GM12872 (cell line): ENCODE measurements around the gene AP3M1.

Experiments
- TF ChIP-seq, protein P1 (sequence below): IDR thresholded peaks from 3 replicates; pipeline ENCODE4 v1.5.1; 2011; ENCODE audit warnings: low read depth, mild to moderate bottlenecking, low read length, moderate library complexity; ENCODE audit not compliant: insufficient read depth

The AP3M1 gene

GRCh38 chr10:74150204-74150989 lies at the start of gene AP3M1:
Gene AP3M1 (minus strand): TSS chr10:74150828. CDS start chr10:74138379, 12,449 bp downstream.
- TF ChIP-seq, protein P1, sequence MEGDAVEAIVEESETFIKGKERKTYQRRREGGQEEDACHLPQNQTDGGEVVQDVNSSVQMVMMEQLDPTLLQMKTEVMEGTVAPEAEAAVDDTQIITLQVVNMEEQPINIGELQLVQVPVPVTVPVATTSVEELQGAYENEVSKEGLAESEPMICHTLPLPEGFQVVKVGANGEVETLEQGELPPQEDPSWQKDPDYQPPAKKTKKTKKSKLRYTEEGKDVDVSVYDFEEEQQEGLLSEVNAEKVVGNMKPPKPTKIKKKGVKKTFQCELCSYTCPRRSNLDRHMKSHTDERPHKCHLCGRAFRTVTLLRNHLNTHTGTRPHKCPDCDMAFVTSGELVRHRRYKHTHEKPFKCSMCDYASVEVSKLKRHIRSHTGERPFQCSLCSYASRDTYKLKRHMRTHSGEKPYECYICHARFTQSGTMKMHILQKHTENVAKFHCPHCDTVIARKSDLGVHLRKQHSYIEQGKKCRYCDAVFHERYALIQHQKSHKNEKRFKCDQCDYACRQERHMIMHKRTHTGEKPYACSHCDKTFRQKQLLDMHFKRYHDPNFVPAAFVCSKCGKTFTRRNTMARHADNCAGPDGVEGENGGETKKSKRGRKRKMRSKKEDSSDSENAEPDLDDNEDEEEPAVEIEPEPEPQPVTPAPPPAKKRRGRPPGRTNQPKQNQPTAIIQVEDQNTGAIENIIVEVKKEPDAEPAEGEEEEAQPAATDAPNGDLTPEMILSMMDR, result no peak

- TF ChIP-seq, protein P1, result no peak
These were observed 48.7 kb upstream of the AP3M1 start for GRCh38 chr10:74199315-74199714.

GRCh38 chr10:74194999-74195398 lies 44.4 kb upstream of the AP3M1 start:
- TF ChIP-seq, protein P1, result no peak

DNA sequence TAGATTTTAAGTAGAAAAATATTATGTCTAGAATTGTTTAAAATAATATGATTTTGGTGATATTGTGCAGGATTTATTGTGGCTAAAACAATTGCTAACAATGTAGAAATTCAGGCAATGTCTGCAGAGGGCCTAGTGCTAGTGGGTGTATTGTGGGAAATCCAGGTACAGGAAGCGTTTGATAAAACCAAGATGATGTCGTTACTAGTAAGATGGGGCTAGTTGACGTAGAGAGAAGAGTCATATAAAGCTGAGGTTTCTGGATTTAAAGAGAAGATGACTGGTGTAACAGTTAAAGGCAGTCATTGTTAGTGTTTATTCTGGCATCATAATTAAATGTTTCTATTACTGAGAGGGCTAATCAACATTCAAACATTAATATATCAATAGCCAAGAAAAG lies 43.9 kb upstream of the AP3M1 start:
- TF ChIP-seq, protein P1, result no peak

DNA sequence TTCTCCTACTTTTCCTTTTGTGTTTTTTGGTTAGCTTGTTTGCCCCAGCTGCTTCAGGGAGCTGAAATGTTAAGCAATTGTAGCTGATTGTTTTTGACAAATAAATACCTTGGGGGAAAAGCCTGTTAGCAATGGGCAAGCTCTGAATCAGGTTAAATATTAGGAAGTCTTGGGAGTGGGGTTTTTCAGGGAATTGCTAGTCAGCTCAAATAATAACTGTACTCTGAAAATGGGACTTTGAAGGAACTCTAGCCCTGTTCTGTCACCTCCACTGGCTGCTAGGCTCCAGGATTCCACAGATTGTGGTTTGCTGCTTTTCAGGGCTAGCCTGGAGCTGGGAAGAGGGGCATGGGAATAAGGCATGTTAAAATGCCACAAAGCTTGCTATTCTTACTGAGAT lies 39.9 kb upstream of the AP3M1 start:
- TF ChIP-seq, protein P1, result no peak

- TF ChIP-seq, protein P1, result no peak
These were observed 39.4 kb upstream of the AP3M1 start for GRCh38 chr10:74189999-74190421.

DNA sequence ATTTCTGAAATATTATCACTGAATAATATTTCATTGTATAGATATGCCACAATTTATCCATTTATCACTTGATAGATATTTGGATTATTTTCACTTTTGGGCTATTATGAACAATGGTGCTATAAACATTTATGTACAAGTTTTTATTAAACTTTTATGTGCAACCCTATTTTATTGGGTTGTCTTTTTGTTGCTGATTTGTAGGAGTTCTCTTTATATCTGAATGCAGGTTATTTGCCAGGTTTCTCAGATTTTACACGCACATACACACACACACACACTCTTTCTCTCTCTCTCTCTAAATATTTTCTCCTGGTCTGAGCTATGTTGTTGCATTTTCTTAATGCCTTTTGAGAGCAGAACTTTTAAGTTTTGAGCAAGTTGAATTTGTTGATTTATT lies 36.6 kb upstream of the AP3M1 start:
- TF ChIP-seq, protein P1, result no peak

DNA sequence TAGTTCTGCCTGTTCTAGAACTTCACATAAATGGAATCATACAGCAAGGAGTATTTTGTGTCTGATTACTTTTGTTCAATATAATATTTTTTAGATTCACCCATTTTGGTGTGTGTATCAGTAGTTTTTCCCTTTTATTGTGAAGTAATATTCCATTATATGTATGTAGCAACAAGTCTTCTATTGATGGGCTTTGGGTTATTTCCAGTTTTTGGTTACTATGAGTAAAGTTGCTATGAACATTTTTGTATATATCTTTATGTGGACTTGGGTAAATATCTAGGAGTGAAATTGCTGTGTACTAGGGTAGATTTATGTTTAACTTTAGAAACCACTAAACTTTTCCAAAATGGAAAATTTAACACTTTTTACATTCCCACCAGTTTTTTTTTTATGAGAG lies 36.0 kb upstream of the AP3M1 start:
- TF ChIP-seq, protein P1, result no peak
